GM12891 (cell line): Measurements from ENCODE around the gene DDX47.

ENCODE experiments used
- POLR2A ChIP-seq: IDR thresholded peaks from 2 replicates; pipeline ENCODE4 v1.6.1; 2011; ENCODE audit warnings: low read depth, low read length, control low read depth
- POLR2AphosphoS5 ChIP-seq: IDR thresholded peaks from 2 replicates; pipeline ENCODE4 v1.6.1; 2011; ENCODE audit warnings: low read depth, low read length, control low read depth
- SPI1 ChIP-seq: IDR thresholded peaks from 2 replicates; pipeline ENCODE4 v1.6.1; 2011; ENCODE audit warnings: low read depth, low read length, control low read depth
- TAF1 ChIP-seq: IDR thresholded peaks from 2 replicates; pipeline ENCODE4 v1.6.1; 2011; ENCODE audit warnings: low read depth, low read length, control low read depth

DNA sequence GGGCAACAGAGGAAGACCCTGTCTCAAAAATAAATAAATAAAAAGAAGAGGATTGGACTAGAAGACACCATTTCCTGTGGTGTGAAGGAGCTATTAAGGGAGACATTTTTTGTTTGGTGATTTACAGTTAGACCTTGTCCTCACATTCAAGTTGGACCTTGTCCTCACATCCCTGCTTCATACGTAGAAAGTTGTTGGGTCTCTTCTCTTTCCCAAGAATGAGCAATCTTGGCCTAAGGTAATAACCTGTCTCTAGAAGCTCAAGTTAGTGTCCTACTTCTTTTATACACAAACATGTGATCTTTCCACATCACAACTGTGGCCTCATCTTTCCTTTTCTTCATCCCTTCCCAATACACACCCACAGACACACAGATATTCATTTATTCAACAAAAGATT lies 14.7 kb upstream of the DDX47 start:
- TF ChIP-seq POLR2A (no peak), TAF1 (no peak), POLR2AphosphoS5 (no peak), SPI1 (no peak)
